H1 (cell line): ENCODE measurements around the gene PSPH. TPM values are rescaled to one million over a fixed set of nuclear protein-coding genes. Genes with fewer than 3 reads are reported as not detected.
"Not testable (repeated sequence)": the region's sequence is repeated elsewhere in the genome, so short reads cannot be mapped to it uniquely, and the experiment has no call there.

Experiments used
- CTCF ChIA-PET: fragments of 300-600 bp; sonication (Branson Sonifier 250); formaldehyde crosslinking; loops from one replicate; lab custom pipeline; 2021; ENCODE audit not compliant: partially characterized antibody; lab: Charles Lee
- POLR2A ChIA-PET: fragments of 300-600 bp; sonication (Branson Sonifier 250); formaldehyde crosslinking; loops from one replicate; lab custom pipeline; 2021; ENCODE audit warnings: inconsistent platforms; ENCODE audit not compliant: partially characterized antibody; lab: Charles Lee
- DNase-seq, 2 experiments: peaks; one replicate each; pipeline versions ENCODE4 v3.0.0 to v3.0.0-alpha.2; 2010 to 2022; ENCODE audit warnings: low spot score in 2 of 2, low read depth in 1 of 2, mixed read lengths in 1 of 2
- FAIRE-seq: peaks from 2 replicates; lab custom pipeline; 2011; peaks lifted over from hg19 to GRCh38; lab: Jason Lieb, UNC
- H2AFZ ChIP-seq: 2 replicates; pipeline ENCODE4 v1.8.1; 2012; ENCODE audit warnings: low read length, inconsistent platforms
- H2AK5ac ChIP-seq: 2 replicates; pipeline ENCODE4 v1.6.1; 2013; ENCODE audit warnings: low read depth, low read length
- H2BK120ac ChIP-seq: replicated peaks from 2 replicates; pipeline ENCODE3; 2013; ENCODE audit warnings: low read depth, low read length, inconsistent platforms
- H2BK12ac ChIP-seq: 2 replicates; pipeline ENCODE4 v1.6.1; 2013; ENCODE audit warnings: low read depth, low read length
- H2BK15ac ChIP-seq: 2 replicates; pipeline ENCODE4 v1.6.1; 2013; ENCODE audit warnings: low read length
- H2BK20ac ChIP-seq: 2 replicates; pipeline ENCODE4 v1.6.1; 2013; ENCODE audit warnings: low read length
- H2BK5ac ChIP-seq: 2 replicates; pipeline ENCODE4 v1.6.1; 2013; ENCODE audit warnings: low read depth, low read length
- H3K14ac ChIP-seq: 2 replicates; pipeline ENCODE4 v1.6.1; 2013; ENCODE audit warnings: inconsistent platforms; ENCODE audit not compliant: insufficient read length
- H3K18ac ChIP-seq: 2 replicates; pipeline ENCODE4 v1.6.1; 2013; ENCODE audit warnings: low read length; ENCODE audit errors: extremely low read depth
- H3K23ac ChIP-seq: 2 replicates; pipeline ENCODE4 v1.6.1; 2013; ENCODE audit warnings: inconsistent platforms; ENCODE audit not compliant: insufficient read length
- H3K23me2 ChIP-seq: 2 replicates; pipeline ENCODE4 v1.6.1; 2013; ENCODE audit warnings: low read depth, low read length
- H3K27ac ChIP-seq: 2 replicates; pipeline ENCODE4 v1.6.1; 2011; ENCODE audit warnings: low read depth, low read length, inconsistent platforms
- H3K27me3 ChIP-seq, 4 experiments: replicated peaks in 1 of 4; 1 replicate in 1 of 4; 2 replicates in 3 of 4; pipeline versions ENCODE4 v1.6.1 to v1.8.1; 2011 to 2013; ENCODE audit warnings: low read length in 3 of 4, mild to moderate bottlenecking in 3 of 4, inconsistent platforms in 2 of 4, mixed read lengths in 2 of 4, moderate library complexity in 1 of 4; ENCODE audit not compliant: control insufficient read depth in 3 of 4, insufficient read depth in 3 of 4; ENCODE audit errors: extremely low read depth in 1 of 4
- H3K36me3 ChIP-seq, 4 experiments: 2 replicates each; pipeline versions ENCODE4 v1.6.1 to v1.8.1; 2011 to 2013; ENCODE audit warnings: mild to moderate bottlenecking in 4 of 4, low read length in 3 of 4, moderate library complexity in 2 of 4, control low read depth in 1 of 4, inconsistent platforms in 1 of 4; ENCODE audit not compliant: insufficient read depth in 4 of 4, control insufficient read depth in 2 of 4
- H3K4ac ChIP-seq: replicated peaks from 2 replicates; pipeline ENCODE3; 2013; ENCODE audit warnings: low read length, low read depth, mixed read lengths, inconsistent platforms; ENCODE audit not compliant: insufficient read length
- H3K4me1 ChIP-seq, 4 experiments: replicated peaks in 1 of 4; 1 replicate in 1 of 4; 2 replicates in 3 of 4; pipeline versions ENCODE4 v1.6.1 to v1.8.1; 2011 to 2013; ENCODE audit warnings: low read length in 3 of 4, inconsistent platforms in 2 of 4, mixed read lengths in 1 of 4; ENCODE audit not compliant: insufficient read depth in 4 of 4, control insufficient read depth in 3 of 4
- H3K4me2 ChIP-seq, 2 experiments: 2 replicates each; pipeline versions ENCODE4 v1.6.1 to v1.8.1; 2011 to 2013; ENCODE audit warnings: low read depth in 2 of 2, low read length in 2 of 2, control low read depth in 1 of 2, inconsistent platforms in 1 of 2, mild to moderate bottlenecking in 1 of 2; ENCODE audit not compliant: insufficient read depth in 1 of 2
- H3K4me3 ChIP-seq, 4 experiments: fragments of 200-600, 300-600 bp in 1 of 4; sonication (generic), shearing (Covaris generic), sonication (Bioruptor Twin) in 1 of 4; 2 replicates each; pipeline versions ENCODE4 v1.5.1 to v1.8.1; 2011 to 2016; ENCODE audit warnings: low read length in 4 of 4, low read depth in 3 of 4, control low read depth in 2 of 4, inconsistent platforms in 2 of 4, mild to moderate bottlenecking in 2 of 4, mixed read lengths in 1 of 4, moderate library complexity in 1 of 4; ENCODE audit not compliant: insufficient read depth in 2 of 4; ENCODE audit errors: extremely low read depth in 1 of 4
- H3K56ac ChIP-seq: replicated peaks from 2 replicates; pipeline ENCODE3; 2013; ENCODE audit warnings: low read depth, mild to moderate bottlenecking, mixed read lengths, low read length, inconsistent platforms; ENCODE audit not compliant: insufficient read length
- H3K79me1 ChIP-seq: 2 replicates; pipeline ENCODE4 v1.6.1; 2013; ENCODE audit warnings: low read depth, low read length, control low read depth
- H3K79me2 ChIP-seq, 2 experiments: 2 replicates each; pipeline versions ENCODE4 v1.6.1 to v1.8.1; 2012 to 2013; ENCODE audit warnings: low read length in 2 of 2, mild to moderate bottlenecking in 2 of 2, inconsistent platforms in 1 of 2; ENCODE audit not compliant: insufficient read depth in 2 of 2, control insufficient read depth in 1 of 2
- H3K9ac ChIP-seq, 4 experiments: replicated peaks in 1 of 4; 1 replicate in 1 of 4; 2 replicates in 3 of 4; pipeline versions ENCODE4 v1.6.1 to v1.8.1; 2011 to 2013; ENCODE audit warnings: low read depth in 3 of 4, low read length in 3 of 4, control low read depth in 2 of 4, mild to moderate bottlenecking in 2 of 4, moderate library complexity in 2 of 4, inconsistent platforms in 1 of 4; ENCODE audit errors: extremely low read depth in 1 of 4
- H3K9me3 ChIP-seq, 2 experiments: 2 replicates each; pipeline versions ENCODE4 v1.6.1 to v1.8.1; 2012 to 2013; ENCODE audit warnings: mild to moderate bottlenecking in 2 of 2, moderate library complexity in 2 of 2, control low read depth in 1 of 2, inconsistent platforms in 1 of 2, low read depth in 1 of 2, low read length in 1 of 2, mixed read lengths in 1 of 2; ENCODE audit not compliant: insufficient read depth in 2 of 2
- H4K20me1 ChIP-seq, 2 experiments: replicated peaks in 1 of 2; 2 replicates each; pipeline versions ENCODE3 to v1.8.1; 2011 to 2013; ENCODE audit warnings: inconsistent platforms in 2 of 2, low read length in 2 of 2, mild to moderate bottlenecking in 1 of 2; ENCODE audit not compliant: insufficient read depth in 2 of 2, control insufficient read depth in 1 of 2
- H4K5ac ChIP-seq: 2 replicates; pipeline ENCODE4 v1.6.1; 2013; ENCODE audit warnings: low read length, low read depth, mixed read lengths, inconsistent platforms; ENCODE audit not compliant: insufficient read length
- H4K8ac ChIP-seq: 2 replicates; pipeline ENCODE4 v1.8.0; 2013; ENCODE audit warnings: mild to moderate bottlenecking, moderate library complexity, low read length, inconsistent platforms; ENCODE audit not compliant: insufficient read depth; ENCODE audit errors: extremely low read depth
- H4K91ac ChIP-seq: replicated peaks from 2 replicates; pipeline ENCODE3; 2013; ENCODE audit warnings: low read length, mixed read lengths, inconsistent platforms; ENCODE audit not compliant: insufficient read length
- WGBS, 2 experiments: shearing (Covaris generic) in 1 of 2; methylation state at CpG; one replicate each; pipeline versions ENCODE4 v1.1.6 to v1.1.7; 2013 to 2015; ENCODE audit warnings: low lambda C conversion rate in 2 of 2, mixed read lengths in 2 of 2, inconsistent platforms in 1 of 2, low coverage in 1 of 2, missing lambda C conversion rate in 1 of 2; ENCODE audit not compliant: insufficient replicate concordance in 2 of 2, insufficient coverage in 1 of 2, insufficient read length in 1 of 2; ENCODE audit errors: extremely low coverage in 1 of 2, missing lambda C conversion rate in 1 of 2; 5-methylcytosine and 5-hydroxymethylcytosine counted together
- polyA plus RNA-seq, 7 experiments: library from polyadenylated mRNA; depleted of rRNA in 3 of 7; stranded (reverse) in 5 of 7; unstranded in 2 of 7; fragments of >200 nt in 5 of 7; fragments of 200-250 nt in 2 of 7; gene quantifications; 1 replicate in 5 of 7; 2 replicates in 1 of 7; 4 replicates in 1 of 7; pipeline versions ENCODE4 v1.2.1 to v1.2.3, GENCODE V29; 2011 to 2013; ENCODE audit warnings: missing spikeins in 2 of 7, mixed read lengths in 2 of 7
- total RNA-seq: library from RNA; stranded (reverse); fragmentation: NEBNext Ultra II Directional; extraction: Animal tissue kit (Norgen Biotek cat#: 25700); gene quantifications from 2 replicates; pipeline ENCODE4 v1.2.1, GENCODE V29; 2021

The PSPH gene
- total and polyA plus RNA-seq, 2 of the 8 experiments (the other 6 are each of a cell fraction or from before 2014, with no cell fraction given) = 31.0 to 64.8 TPM

DNA sequence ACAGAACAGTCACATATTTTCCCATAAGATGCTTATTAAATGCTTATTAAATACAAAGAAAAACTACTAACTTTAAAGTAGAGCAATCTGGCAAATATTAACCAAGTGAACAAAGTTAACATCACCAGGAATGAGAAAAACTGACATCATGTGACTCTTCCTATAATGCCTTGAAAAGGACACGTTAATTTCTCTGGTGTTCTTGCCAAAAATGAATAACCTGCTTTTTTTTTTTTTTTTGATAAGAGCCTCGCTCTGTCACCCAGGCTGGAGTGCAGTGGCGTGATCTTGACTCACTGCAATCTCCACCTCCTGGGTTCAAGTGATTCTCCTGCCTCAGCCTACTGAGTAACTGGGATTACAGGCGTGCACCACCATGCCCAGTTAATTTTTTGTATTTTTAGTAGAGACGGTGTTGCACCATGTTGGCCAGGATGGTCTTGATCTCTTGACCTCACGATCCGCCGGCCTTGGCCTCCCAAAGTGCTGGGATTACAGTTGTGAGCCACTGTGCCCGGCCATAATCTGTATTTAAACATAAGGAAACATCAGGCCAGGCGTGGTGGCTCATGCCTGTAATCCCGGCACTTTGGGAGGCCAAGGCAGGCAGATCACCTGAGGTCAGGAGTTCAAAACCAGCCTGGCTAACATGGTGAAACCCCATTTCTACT lies 3.7 kb downstream of the PSPH start:
- H4K91ac ChIP-seq, H3K27me3 ChIP-seq, FAIRE-seq, H3K4me1 ChIP-seq, H3K23ac ChIP-seq, H2BK12ac ChIP-seq, H3K4ac ChIP-seq, H2BK15ac ChIP-seq, H3K9me3 ChIP-seq, H3K9ac ChIP-seq, H2BK120ac ChIP-seq, H3K79me1 ChIP-seq, H3K4me2 ChIP-seq, H3K36me3 ChIP-seq, H3K27ac ChIP-seq, H3K18ac ChIP-seq, H4K20me1 ChIP-seq, H2AFZ ChIP-seq, H3K14ac ChIP-seq, H2BK20ac ChIP-seq, H4K8ac ChIP-seq, H2AK5ac ChIP-seq, H3K23me2 ChIP-seq, DNase-seq, H2BK5ac ChIP-seq, H3K4me3 ChIP-seq, H3K56ac ChIP-seq, CTCF ChIA-PET, H4K5ac ChIP-seq: not testable (repeated sequence)
- POLR2A ChIA-PET = interaction anchor here (1.5 to 44.4 kb wide), 2 partner anchors 10 to 24 kb away, joined by 3 to 869 read pairs; no protein-coding TSS in a partner anchor
- peaks cover 7 to 28% of the 10 kb centered on the region in 2 experiments for H3K79me2 ChIP-seq
- 91% methylated on average over 11 of the region's 11 CpGs; no CpG with 5 or more reads in 1 of the 2 experiments for WGBS, 2 experiments
